SK-N-SH treated with all-trans-retinoic acid at 6 μM for 48 hours (cell line): ENCODE data around the gene ETS1.

Source experiments
- BACH2 ChIP-seq: fragments of 250-450 bp; sonication (Bioruptor Pico); IDR thresholded peaks from 2 replicates; pipeline ENCODE4 v1.9.0; 2021; ENCODE audit warnings: mild to moderate bottlenecking, borderline replicate concordance
- CREB5 ChIP-seq: fragments of 250-450 bp; sonication (Bioruptor Pico); IDR thresholded peaks from 2 replicates; pipeline ENCODE4 v1.5.1; 2020; ENCODE audit warnings: low read depth, mild to moderate bottlenecking, moderate library complexity
- PATZ1 ChIP-seq: fragments of 250-450 bp; sonication (Bioruptor Pico); IDR thresholded peaks from 2 replicates; pipeline ENCODE4 v1.8.0; 2020; ENCODE audit warnings: mild to moderate bottlenecking, moderate library complexity, borderline replicate concordance
- RARB ChIP-seq: fragments of 250-450 bp; sonication (Bioruptor Pico); IDR thresholded peaks from 2 replicates; pipeline ENCODE4 v1.8.0; 2021; ENCODE audit warnings: mild to moderate bottlenecking, moderate library complexity
- TSHZ2 ChIP-seq: fragments of 250-450 bp; sonication (Bioruptor Pico); IDR thresholded peaks from 2 replicates; pipeline ENCODE4 v1.5.0; 2020; ENCODE audit warnings: mild to moderate bottlenecking, moderate library complexity
- ZC3H10 ChIP-seq: fragments of 250-450 bp; sonication (Bioruptor Pico); IDR thresholded peaks from 2 replicates; pipeline ENCODE4 v1.5.1; 2021; ENCODE audit warnings: mild to moderate bottlenecking, moderate library complexity
- ZFP3 ChIP-seq: fragments of 250-450 bp; sonication (Bioruptor Pico); IDR thresholded peaks from 2 replicates; pipeline ENCODE4 v1.5.0; 2020; ENCODE audit warnings: mild to moderate bottlenecking, moderate library complexity
- ZFP30 ChIP-seq: fragments of 450-650 bp; formaldehyde crosslinking; IDR thresholded peaks from 2 replicates; pipeline ENCODE4 v1.5.0; 2022; ENCODE audit warnings: mild to moderate bottlenecking, moderate library complexity
- ZNF565 ChIP-seq: fragments of 450-650 bp; formaldehyde crosslinking; conservative IDR thresholded peaks from 2 replicates; pipeline ENCODE4 v1.5.0; 2020; ENCODE audit warnings: low read depth, mild to moderate bottlenecking, moderate library complexity

- TF ChIP-seq ZFP3 (CRISPR knock-in tag) (no peak), BACH2 (CRISPR knock-in tag) (no peak), ZFP30 (no peak), RARB (no peak), ZC3H10 (CRISPR knock-in tag) (no peak), TSHZ2 (CRISPR knock-in tag) (no peak), ZNF565 (CRISPR knock-in tag) (no peak), PATZ1 (no peak), CREB5 (no peak)
Observed at GRCh38 chr11:128564642-128565245, 22.6 kb downstream of the ETS1 start.
